ENCODE results near the gene RTP2.

Gene RTP2

GRCh38 chr3:187738331-187739093, 36.2 kb upstream of the RTP2 start:
- peak; percentile 59 for DNase-seq

GRCh38 chr3:187738071-187738330, 35.6 kb upstream of the RTP2 start:
- no peak for DNase-seq

GRCh38 chr3:187737368-187738070, 35.2 kb upstream of the RTP2 start:
- DNase-seq = no peak

- DNase-seq = no peak
Observed at GRCh38 chr3:187737006-187737367, 34.6 kb upstream of the RTP2 start.

- DNase-seq = no peak
Observed at GRCh38 chr3:187736418-187736871, 34.1 kb upstream of the RTP2 start.

GRCh38 chr3:187735837-187736236, 33.5 kb upstream of the RTP2 start:
- no peak for DNase-seq

GRCh38 chr3:187735383-187735782, 33.0 kb upstream of the RTP2 start:
- no peak for DNase-seq

GRCh38 chr3:187734841-187735240, 32.5 kb upstream of the RTP2 start:
- DNase-seq = no peak

- no peak for DNase-seq
Observed at GRCh38 chr3:187733371-187733770, 31.0 kb upstream of the RTP2 start.

- no peak for DNase-seq
Observed at GRCh38 chr3:187729598-187729997, 27.2 kb upstream of the RTP2 start.

- DNase-seq = no peak
Observed at GRCh38 chr3:187728940-187729583, 26.7 kb upstream of the RTP2 start.

GRCh38 chr3:187728248-187728647, 25.9 kb upstream of the RTP2 start:
- no peak for DNase-seq

GRCh38 chr3:187726564-187726963, 24.2 kb upstream of the RTP2 start:
- no peak for DNase-seq

GRCh38 chr3:187725653-187726370, 23.5 kb upstream of the RTP2 start:
- no peak for DNase-seq

- no peak for DNase-seq
Observed at GRCh38 chr3:187725224-187725623, 22.9 kb upstream of the RTP2 start.

GRCh38 chr3:187722206-187722612, 19.9 kb upstream of the RTP2 start:
- no peak for DNase-seq

GRCh38 chr3:187721055-187721454, 18.7 kb upstream of the RTP2 start:
- DNase-seq = no peak

- DNase-seq = no peak
Observed at GRCh38 chr3:187720337-187720670, 17.9 kb upstream of the RTP2 start.

- no peak for DNase-seq
Observed at GRCh38 chr3:187719628-187720336, 17.4 kb upstream of the RTP2 start.

GRCh38 chr3:187718802-187719201, 16.4 kb upstream of the RTP2 start:
- DNase-seq = no peak

GRCh38 chr3:187717572-187717971, 15.2 kb upstream of the RTP2 start:
- no peak for DNase-seq

GRCh38 chr3:187714404-187714979, 12.1 kb upstream of the RTP2 start:
- DNase-seq = peak; percentile 3

- DNase-seq = no peak
Observed at GRCh38 chr3:187713504-187713903, 11.1 kb upstream of the RTP2 start.

Data from NCI-H748 treated with DMSO at 0.1 percent for 48 hours (cell line).